ENCODE results near the gene CSRNP2. TPM values are rescaled to one million over a fixed set of nuclear protein-coding genes. Genes with fewer than 3 reads are reported as not detected.

CSRNP2 gene
- total RNA-seq, 6 donors from 2014 or later: 20.3 to 29.6 (median 23.5) TPM

DNA sequence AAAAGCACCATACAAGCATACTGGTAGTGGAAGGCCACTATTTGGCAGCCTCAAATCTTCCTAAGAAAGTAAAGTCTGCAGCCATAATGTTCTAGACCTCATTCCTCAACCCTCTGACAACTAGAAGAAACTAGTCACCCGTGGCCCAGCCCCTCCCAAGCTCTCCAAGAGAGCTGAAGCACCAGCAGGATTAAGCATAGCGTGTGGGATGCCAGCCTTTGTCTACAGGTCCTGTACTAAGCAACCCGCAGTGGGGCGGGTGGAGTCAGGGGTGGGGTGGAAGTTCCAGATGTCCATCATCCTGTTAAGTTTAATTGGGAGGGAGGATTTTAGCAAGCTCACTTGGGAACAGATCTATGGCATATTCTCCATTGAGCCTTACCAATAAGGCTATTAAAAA lies 71.4 kb downstream of the CSRNP2 start:
- Histone ChIP-seq H3K9me3 (no peaks in the 10 kb centered on the region), H3K4me3 (no peak overlapping the region), H3K27ac (peak overlapping the region in 3 of 4 donors; percentile 36 to 72 (median 53)), H3K27me3 (no peaks in the 10 kb centered on the region), H3K36me3 (peaks cover 0 to 15% (median 8%) of the 10 kb centered on the region in 4 donors), H3K4me1 (peaks cover 26 to 52% (median 29%) of the 10 kb centered on the region in 4 donors)
- 27 to 52% methylated on average over 4 of the region's 4 CpGs for WGBS, 2 donors
- ATAC-seq (ENCODE audit: low FRiP score in 2 of 2): peak in 1 of 2 donors; percentile 58
- peak in 1 of 2 donors; percentile 63 for DNase-seq
- TF ChIP-seq EP300 (IDR thresholded peaks at IDR 0.05) (no peak), POLR2AphosphoS5 (IDR thresholded peaks at IDR 0.05) (no peak), POLR2A (IDR thresholded peaks at IDR 0.05) (no peak)
- TF ChIP-seq, protein P1, sequence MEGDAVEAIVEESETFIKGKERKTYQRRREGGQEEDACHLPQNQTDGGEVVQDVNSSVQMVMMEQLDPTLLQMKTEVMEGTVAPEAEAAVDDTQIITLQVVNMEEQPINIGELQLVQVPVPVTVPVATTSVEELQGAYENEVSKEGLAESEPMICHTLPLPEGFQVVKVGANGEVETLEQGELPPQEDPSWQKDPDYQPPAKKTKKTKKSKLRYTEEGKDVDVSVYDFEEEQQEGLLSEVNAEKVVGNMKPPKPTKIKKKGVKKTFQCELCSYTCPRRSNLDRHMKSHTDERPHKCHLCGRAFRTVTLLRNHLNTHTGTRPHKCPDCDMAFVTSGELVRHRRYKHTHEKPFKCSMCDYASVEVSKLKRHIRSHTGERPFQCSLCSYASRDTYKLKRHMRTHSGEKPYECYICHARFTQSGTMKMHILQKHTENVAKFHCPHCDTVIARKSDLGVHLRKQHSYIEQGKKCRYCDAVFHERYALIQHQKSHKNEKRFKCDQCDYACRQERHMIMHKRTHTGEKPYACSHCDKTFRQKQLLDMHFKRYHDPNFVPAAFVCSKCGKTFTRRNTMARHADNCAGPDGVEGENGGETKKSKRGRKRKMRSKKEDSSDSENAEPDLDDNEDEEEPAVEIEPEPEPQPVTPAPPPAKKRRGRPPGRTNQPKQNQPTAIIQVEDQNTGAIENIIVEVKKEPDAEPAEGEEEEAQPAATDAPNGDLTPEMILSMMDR (IDR thresholded peaks at IDR 0.05): no peak

Small RNA genes lying within 50 kb of the gene (small RNA-seq; reads per million reads assigned to genes)
- gene RNU6-1273P: 0 reads per million in 4 donors
- 0 reads per million in 4 donors for gene RNU6-87P

Other genes starting within 250 kb of the CSRNP2 start
- not detected for gene TMPRSS12, start 240.7 kb downstream of the CSRNP2 start, total RNA-seq
- gene HIGD1C, start 131.1 kb downstream of the CSRNP2 start, total RNA-seq: not detected
- gene SLC11A2, start 57.2 kb downstream of the CSRNP2 start, total RNA-seq: 100 to 1,000 TPM in 1 of 6 donors, 10 to 100 TPM in 5; 67.3 to 110 (median 87.0) TPM
- 10 to 100 TPM; 36.3 to 98.9 (median 58.1) TPM for gene LETMD1, start 35.3 kb downstream of the CSRNP2 start, total RNA-seq
- 10 to 100 TPM in 5 of 6 donors, 1 to 10 TPM in 1; 9.6 to 23.3 (median 20.0) TPM for gene TFCP2, start 89.5 kb upstream of the CSRNP2 start, total RNA-seq
- gene POU6F1, start 134.5 kb upstream of the CSRNP2 start, total RNA-seq: 10 to 100 TPM in 4 of 6 donors, 1 to 10 TPM in 2; 6.8 to 28.3 (median 12.9) TPM
- 100 to 1,000 TPM; 182 to 492 (median 236) TPM for gene DAZAP2, start 155.2 kb upstream of the CSRNP2 start, total RNA-seq
- gene SMAGP, start 186.8 kb upstream of the CSRNP2 start, total RNA-seq: 10 to 100 TPM; 25.1 to 58.2 (median 28.8) TPM
- 10 to 100 TPM; 16.5 to 54.5 (median 30.6) TPM for gene BIN2, start 240.6 kb upstream of the CSRNP2 start, total RNA-seq